ENCODE measurements around the gene ZNF112.

The ZNF112 gene

DNA sequence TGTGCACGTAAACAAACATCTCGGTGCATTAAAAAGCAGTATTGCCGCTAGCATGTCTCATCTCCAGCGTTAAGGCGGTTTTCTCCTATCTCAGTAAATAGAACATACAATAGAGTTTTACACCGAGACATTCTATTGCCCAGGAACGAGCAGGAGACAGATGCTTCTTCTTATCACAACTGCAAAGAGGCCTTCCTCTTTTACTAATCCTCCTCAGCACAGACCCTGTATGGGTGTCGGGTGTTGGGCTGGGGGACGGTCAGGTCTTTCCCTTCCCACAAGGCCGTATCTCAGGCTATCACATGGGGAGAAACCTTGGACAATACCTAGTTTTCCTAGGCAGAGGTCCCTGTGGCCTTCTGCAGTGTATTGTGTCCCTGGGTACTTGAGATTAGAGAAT, 75.6 kb downstream of the ZNF112 start:
- DNase-seq: peak; percentile 7

DNA sequence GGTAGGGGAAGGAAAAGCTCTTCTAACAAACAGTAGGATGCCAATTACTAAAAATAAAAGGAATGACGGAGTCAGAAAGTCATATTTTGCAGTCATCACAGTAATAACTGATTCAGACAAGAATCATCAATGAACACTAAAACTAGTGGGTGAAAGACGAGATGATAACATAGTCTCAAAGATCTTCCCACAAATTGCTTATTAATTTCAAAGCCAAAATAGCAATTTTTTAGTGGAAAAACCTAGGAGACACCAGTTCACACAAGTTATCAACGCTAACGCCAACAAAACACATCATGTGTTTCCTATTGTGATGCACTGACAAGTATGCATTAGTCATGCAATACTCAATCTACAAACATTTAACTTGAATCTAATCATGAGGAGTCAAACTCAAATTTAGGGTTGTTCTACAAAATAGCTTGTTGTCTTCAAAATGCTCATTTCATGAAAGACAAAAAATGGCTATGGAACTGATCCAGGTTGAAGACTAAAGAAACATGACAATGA, 78.2 kb downstream of the ZNF112 start:
- no peak for DNase-seq

DNA sequence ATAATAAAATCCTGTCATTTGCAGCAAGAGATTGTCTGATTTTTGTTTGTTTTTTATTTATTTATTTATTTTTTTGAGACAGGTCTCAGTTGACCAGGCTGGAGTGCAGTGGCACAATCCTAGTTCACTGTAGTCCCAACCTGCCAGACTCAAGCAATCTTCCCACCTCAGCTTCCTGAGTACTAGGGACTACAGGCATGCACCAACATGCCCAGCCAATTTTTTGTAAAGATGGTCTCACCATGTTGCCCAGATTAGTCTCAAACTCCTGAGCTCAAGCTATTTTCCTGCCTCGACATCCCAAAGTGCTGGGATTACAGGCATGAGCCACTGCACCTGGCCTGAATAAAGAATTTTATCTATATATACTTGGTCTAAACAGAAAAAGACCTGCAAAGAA, 79.1 kb downstream of the ZNF112 start:
- DNase-seq: no peak
